HG03457 (cell line): ENCODE data around the gene PDE4B.
A peak's percentile ranks its signal among the peaks of the same experiment; 100 is the strongest.

ENCODE experiments used
- ATAC-seq: cut with Tn5 transposase; IDR thresholded peaks from one replicate; pipeline ENCODE4 v1.9.1; 2021; ENCODE audit warnings: moderate number of reproducible peaks; ENCODE audit not compliant: unreplicated experiment

The PDE4B gene

GRCh38 chr1:66226985-66227384 is 434.3 kb downstream of the PDE4B start:
- no peak for ATAC-seq

- no peak for ATAC-seq
Measured at GRCh38 chr1:66227966-66228365, 435.3 kb downstream of the PDE4B start.

GRCh38 chr1:66231217-66231616 is 438.5 kb downstream of the PDE4B start:
- no peak for ATAC-seq

GRCh38 chr1:66231681-66232463 is 439.2 kb downstream of the PDE4B start:
- no peak for ATAC-seq

GRCh38 chr1:66237042-66237441 is 444.3 kb downstream of the PDE4B start:
- no peak for ATAC-seq

- no peak for ATAC-seq
Measured at GRCh38 chr1:66237722-66238479, 445.2 kb downstream of the PDE4B start.

GRCh38 chr1:66239834-66240233 is 447.1 kb downstream of the PDE4B start:
- no peak for ATAC-seq

- no peak for ATAC-seq
Measured at GRCh38 chr1:66240491-66241484, 448.1 kb downstream of the PDE4B start.

GRCh38 chr1:66242646-66243547 is 450.2 kb downstream of the PDE4B start:
- ATAC-seq, result peak; percentile 76

- ATAC-seq, result no peak
Measured at GRCh38 chr1:66243548-66244130, 450.9 kb downstream of the PDE4B start.

GRCh38 chr1:66244429-66244828 is 451.7 kb downstream of the PDE4B start:
- no peak for ATAC-seq

- no peak for ATAC-seq
Measured at GRCh38 chr1:66245691-66246090, 453.0 kb downstream of the PDE4B start.

- ATAC-seq, result no peak
Measured at GRCh38 chr1:66246351-66247269, 453.9 kb downstream of the PDE4B start.

- no peak for ATAC-seq
Measured at GRCh38 chr1:66247415-66248208, 454.9 kb downstream of the PDE4B start.

- no peak for ATAC-seq
Measured at GRCh38 chr1:66248257-66248656, 455.6 kb downstream of the PDE4B start.

- ATAC-seq, result no peak
Measured at GRCh38 chr1:66248746-66249145, 456.1 kb downstream of the PDE4B start.

GRCh38 chr1:66250075-66250474 is 457.4 kb downstream of the PDE4B start:
- no peak for ATAC-seq

GRCh38 chr1:66250478-66250877 is 457.8 kb downstream of the PDE4B start:
- no peak for ATAC-seq
